Stimulated activated CD4-positive, alpha-beta T cell treated with anti-CD3 and anti-CD28 coated beads, Interleukin-4, amount 100 ng/mL, for 4 hours (primary cell): ENCODE data around the gene HES3.

Experiments
- DNase-seq, 2 experiments: peaks; one replicate each; pipeline ENCODE4 v3.0.0-alpha.2; 2020

The HES3 gene

DNA sequence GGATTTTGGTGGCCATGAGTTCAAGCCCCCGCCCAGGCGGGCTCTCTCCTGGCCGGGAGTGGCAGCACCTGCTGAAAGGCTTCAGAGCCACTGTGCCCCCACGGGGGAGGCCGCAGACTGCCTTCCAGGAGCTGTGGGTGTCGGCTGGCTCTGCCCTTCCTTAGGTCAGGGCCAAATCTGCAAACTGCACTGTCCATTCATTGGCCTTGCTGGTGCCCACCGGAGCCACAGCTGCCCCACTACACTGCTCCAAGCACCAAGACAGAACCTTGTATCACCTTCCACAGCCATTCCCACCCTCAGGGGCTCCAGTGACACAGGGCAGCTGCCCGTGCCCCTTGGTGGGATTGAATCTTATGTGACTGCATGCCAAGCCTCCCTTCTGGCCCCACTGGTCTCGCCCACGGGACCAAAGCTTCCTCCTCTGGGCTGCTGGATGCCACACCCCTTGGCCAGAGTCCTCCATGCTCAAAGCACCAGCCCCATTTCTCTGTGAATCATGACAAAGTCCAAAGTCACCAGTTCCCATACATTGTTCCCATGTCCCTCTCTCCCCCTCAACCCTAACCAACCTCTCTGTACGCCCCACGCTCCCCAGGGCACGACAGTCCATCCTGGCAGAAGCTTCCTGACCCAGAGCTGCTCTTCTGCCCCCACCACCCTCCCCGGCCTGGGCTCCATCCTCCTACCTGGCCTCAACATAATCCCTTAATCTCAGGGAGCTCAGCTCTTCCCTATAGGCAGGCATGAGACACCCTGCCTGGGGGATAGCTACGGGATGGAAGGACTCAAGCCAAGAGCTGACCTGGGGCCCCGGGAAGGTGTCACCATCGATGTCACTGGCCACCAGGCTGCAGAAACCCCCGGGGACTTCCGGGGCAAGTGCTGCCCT lies 37.8 kb downstream of the HES3 start:
- no peak for DNase-seq

DNA sequence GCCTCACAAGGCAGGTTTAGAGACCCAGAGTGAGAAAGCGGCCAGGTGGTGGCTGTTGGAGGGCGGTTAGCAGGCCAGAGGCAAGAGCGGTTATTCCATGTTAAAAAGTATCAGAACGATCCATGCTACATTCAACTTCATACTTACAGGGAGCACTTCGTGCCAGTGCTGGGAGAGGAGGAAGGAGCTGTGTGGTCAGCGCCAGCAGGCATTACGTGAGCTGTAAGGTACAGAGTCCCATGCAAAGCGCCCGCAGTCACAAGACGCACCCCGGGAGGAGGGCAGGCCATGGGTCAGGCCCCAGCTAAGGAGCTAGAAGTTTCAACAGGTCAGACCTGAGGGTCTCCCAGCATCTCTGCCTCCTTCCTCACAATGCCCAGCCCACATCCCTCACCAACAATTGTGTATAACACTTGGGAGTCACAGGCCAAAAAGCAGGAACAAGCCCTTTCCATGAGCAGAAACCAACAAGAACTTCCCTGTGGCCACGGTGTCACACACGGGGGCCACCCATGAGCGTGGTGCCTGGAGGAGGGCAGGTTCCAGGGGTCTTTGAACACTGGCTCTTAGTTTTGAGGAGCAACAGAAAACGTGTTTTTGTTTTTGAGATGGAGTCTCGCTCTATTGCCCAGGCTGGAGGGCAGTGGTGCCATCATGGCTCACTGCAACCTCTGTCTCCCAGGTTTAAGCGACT lies 38.7 kb downstream of the HES3 start:
- no peak for DNase-seq

DNA sequence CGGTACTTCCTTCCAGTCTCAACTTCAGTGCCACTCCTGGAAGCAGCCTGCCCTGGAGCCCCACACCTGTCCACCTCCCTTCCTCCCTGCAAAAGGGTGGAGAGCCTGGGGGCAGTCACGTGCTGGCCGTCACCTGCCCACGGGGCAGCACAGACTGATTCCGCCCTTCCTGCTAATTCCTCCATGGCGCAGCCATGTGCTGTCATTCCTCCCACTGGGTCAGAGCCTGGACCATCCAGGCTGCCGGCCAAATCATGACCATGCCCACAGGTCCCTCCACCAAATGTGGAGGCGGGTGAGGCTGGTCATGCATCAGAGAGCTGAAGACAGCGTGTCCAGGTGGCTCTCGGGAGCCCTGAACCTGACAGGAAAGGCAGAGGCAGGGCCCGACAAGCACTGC lies 41.4 kb downstream of the HES3 start:
- no peak for DNase-seq

DNA sequence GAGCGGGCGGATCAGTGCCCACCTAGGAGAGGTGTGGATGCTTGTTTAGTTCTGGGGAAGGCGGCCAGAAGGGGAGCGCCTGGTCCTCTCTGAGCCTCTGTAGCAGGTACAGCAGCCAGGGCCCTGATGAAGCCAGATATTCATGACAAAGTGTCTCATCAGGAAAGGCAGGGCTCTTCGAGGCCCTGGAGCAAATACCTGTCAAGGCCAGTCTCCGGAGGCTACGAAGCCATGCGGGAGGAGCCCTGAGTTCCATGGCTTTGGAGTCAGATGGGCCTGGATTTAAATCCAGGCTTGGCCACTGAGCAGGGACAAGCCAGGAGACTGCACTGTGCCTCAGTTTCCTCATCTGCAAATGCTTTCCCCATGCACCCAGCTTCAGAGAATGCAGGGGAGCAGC lies 42.3 kb downstream of the HES3 start:
- DNase-seq = no peak

DNA sequence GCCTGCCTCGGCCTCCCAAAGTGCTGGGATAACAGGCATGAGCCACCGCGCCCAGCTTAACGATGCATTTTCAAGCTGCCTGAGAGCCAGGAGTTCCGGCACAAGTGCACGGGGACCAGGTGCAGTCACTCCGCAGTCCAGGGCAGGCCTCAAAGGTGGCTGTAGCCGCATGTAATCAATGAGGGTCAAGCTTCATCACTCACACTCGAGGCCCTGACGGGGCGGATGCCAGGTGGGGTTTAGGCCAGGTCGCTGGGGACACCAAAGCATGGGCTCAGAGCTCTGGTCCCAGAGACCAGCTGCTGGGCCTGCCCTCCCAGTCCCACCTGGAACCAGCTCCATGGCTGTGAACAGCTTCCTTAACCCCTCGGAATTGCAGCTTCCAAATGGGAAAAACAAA lies 43.0 kb downstream of the HES3 start:
- no peak for DNase-seq

DNA sequence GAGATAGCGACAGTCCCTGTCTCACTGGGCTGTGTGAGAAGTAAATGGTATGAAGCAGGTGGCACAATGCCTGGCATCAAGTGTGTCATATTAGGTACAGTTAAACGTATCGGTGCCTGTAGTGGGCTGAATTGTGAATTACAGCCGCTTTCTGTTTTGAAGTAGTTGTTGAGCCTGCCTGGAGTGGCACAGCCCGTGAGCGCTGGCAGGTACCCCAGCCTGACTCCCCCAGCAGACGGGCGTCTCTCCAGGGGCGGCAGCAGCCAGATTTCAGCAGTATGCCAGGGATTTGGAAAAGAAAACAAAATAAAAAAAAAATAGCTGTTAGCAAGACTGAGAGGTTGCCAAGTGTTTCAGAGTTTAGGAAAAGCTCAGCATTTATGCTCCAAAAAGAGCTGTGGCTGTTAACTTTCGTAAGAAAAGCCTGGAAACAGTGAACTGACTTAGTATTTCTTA lies 43.5 kb downstream of the HES3 start:
- no peak for DNase-seq

DNA sequence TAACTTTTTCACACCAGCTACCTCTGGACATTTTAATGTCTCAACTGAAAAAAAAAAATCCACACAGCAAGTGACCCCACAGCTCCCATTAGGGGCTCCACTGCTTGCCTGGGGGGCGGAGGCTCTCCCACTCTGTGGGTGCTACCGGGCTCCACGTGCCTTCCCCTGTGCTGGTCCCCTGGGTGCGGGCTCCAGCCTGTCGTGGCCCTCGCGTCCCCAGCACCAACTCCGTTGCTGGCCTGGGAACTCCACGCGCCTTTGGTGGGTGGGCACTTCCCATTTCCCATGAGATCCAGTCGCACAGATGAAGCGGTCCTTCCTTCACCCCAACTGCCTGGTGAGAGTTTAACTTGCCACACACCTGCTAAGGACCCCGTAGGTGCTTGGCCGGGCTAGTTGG lies 44.0 kb downstream of the HES3 start:
- no peak for DNase-seq

DNA sequence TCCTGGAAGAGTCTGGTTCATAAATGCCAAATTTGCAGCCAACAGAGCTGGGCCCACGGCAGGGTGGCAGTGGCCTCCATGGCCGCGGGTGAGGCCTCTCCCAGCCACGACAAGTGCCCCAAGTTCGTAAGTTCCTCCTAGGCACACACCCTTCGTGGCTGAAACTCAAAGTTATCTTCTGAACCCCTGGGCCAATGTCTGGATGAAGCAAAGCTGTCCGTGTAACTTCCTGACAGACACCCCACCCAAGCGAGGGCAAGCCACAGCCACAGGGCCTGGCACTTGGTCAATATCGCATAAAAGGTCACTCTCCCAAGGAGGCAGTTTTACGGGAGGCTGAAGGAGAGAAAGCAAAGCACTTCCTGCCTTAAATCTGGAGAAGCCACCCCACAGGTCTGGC lies 44.7 kb downstream of the HES3 start:
- no peak for DNase-seq

DNA sequence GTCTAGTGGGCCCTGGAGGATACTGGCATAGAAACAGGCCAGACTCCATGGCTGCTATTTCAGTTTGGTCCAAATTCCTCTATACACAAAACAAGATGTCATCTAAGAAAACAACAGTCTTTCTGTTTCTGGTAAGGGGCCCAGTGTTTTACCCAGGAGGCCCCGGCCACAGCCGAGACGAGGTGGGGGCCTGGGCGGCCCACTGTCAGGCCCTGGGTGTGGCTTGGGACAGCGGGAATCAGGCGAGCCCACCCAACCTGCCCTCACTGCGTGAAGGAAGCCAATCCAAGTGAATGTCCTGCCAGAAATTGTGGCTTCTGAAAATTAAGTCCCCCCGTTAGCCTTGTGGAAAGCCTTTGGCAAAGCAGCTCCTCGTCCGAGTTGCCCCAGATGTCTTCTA lies 48.1 kb downstream of the HES3 start:
- DNase-seq = no peak

DNA sequence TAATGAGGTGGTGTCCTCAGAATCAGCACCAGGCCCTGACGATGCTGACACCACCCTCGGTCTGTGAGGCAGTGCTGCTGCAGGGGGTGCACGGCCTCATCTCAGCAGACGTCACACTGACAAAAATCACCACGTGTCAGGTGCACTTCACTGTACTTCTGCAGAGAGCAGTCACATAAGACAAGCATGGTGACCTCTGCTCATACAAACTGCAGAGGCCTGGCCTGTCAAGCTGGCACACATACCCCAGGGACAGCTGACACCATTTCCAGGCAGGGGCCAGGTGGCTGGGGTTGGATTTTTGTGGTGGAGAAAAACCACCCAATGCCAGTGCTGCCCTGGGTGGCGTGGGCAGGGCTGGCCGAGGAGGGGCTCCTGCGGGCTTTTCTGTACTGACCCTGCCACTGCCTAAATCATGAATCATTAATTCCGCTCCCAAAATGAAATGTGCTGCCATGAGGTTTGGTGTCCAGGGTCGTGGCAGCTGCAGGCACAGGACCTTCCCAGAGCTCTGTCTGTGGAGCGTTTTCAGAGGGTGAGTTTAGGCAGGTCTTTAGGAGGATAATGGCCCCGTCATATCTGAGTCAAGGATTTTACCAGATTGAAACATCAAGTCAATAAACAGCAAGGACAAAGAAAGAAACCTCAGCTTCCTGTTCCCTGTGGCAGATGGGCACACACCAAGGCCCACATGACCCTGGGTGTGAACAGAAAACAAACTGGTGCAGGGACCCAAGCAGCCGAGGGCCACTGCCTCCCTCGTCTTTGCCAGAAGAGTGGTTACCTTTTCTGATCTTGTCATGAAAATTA lies 50.3 kb downstream of the HES3 start:
- no peak for DNase-seq

DNA sequence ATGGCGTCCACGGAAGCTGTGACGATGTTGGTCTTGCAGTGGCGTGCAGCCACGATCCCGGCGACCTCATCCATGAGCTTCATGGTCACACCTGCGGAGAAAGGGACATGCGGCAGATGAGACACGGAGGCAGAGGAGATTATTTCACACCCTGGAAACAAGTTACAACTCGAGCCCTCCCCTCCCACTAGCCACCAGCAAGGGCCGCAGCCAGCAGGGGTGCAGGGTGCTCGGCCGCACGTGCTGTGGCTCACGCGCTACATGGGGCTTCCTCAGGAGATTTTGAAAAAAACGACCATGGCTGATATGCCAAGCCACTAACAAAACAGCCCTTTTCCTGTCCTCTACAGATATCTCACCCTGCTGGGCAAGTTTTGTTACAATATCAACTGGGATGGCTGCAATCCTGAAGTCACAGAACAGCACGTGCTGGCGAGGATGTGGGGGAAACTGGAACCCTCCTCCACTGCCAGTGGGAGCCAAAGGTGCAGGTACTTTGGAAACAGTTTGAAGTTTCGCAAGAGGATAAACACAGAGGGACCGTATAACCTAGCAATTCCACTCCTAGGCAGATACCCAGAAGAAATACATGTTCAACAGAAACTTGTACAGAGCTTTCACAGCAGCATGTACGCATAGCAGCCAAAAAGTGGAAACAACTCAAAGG lies 51.0 kb downstream of the HES3 start:
- no peak for DNase-seq
